Bronchial epithelial cell (primary cell): ENCODE data around the gene FKBP9. TPM values are rescaled to one million over a fixed set of nuclear protein-coding genes. Genes with fewer than 3 reads are reported as not detected.

Source experiments
- DNase-seq: peaks from one replicate; pipeline ENCODE4 v3.0.0-alpha.2; 2010; ENCODE audit warnings: low read depth
- FAIRE-seq: peaks from 2 replicates; lab custom pipeline; 2011; peaks lifted over from hg19 to GRCh38; lab: Jason Lieb, UNC
- H3K27me3 ChIP-seq: 2 replicates; pipeline ENCODE4 v1.5.1; 2011; ENCODE audit warnings: low read length; ENCODE audit not compliant: control insufficient read depth, insufficient read depth
- H3K36me3 ChIP-seq: 2 replicates; pipeline ENCODE4 v1.5.1; 2011; ENCODE audit warnings: low read length; ENCODE audit not compliant: control insufficient read depth, insufficient read depth
- H3K4me3 ChIP-seq: 2 replicates; pipeline ENCODE4 v1.5.1; 2011; ENCODE audit warnings: mild to moderate bottlenecking, low read depth, low read length, control low read depth
- total RNA-seq: library from RNA; depleted of rRNA; stranded (reverse); fragments of >200 nt; gene quantifications from 2 replicates; pipeline ENCODE4 v1.2.1, GENCODE V29; 2014
- TF ChIP-seq, protein P1 (sequence below): IDR thresholded peaks from 2 replicates; pipeline ENCODE4 v1.5.1; 2011; ENCODE audit warnings: mild to moderate bottlenecking, moderate library complexity, low read length, control low read depth, inconsistent platforms; ENCODE audit not compliant: insufficient read depth, severe bottlenecking

FKBP9 gene
- total RNA-seq, 1 donor from 2014 or later, result 468 TPM

DNA sequence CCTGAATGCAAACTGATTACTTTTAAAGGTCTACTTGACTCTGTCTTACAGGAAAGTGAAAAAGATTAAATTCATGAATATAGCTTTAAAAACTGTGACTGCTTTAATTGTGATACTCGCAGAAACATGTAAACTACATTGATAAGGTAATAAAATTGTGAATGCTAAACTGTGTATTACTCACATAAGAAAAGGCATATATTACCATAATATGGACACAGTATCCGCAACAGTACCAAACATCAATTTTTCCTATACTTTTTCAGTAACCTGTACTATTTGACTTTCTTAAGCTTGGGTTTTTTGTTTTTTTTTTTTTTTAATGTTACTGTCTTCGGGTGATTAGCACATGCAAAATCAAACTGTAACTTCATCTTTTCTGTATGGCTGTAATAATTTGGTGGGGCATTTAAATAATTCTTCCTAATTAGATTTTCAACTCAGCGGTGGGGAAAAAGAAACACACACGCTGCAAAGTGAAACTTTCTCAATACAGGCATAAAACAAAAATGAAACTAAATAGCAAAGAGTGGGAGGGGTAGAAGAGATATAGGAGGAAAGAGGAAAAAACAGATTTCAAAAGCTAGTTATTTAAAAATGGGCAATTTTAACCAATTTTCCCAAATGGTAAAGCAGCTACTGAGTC, 82.1 kb downstream of the FKBP9 start:
- Histone ChIP-seq H3K36me3 (peaks cover 2% of the 10 kb centered on the region), H3K4me3 (peak overlapping the region; percentile 27), H3K27me3 (no peaks in the 10 kb centered on the region)
- TF ChIP-seq, protein P1, sequence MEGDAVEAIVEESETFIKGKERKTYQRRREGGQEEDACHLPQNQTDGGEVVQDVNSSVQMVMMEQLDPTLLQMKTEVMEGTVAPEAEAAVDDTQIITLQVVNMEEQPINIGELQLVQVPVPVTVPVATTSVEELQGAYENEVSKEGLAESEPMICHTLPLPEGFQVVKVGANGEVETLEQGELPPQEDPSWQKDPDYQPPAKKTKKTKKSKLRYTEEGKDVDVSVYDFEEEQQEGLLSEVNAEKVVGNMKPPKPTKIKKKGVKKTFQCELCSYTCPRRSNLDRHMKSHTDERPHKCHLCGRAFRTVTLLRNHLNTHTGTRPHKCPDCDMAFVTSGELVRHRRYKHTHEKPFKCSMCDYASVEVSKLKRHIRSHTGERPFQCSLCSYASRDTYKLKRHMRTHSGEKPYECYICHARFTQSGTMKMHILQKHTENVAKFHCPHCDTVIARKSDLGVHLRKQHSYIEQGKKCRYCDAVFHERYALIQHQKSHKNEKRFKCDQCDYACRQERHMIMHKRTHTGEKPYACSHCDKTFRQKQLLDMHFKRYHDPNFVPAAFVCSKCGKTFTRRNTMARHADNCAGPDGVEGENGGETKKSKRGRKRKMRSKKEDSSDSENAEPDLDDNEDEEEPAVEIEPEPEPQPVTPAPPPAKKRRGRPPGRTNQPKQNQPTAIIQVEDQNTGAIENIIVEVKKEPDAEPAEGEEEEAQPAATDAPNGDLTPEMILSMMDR, result no peak
- no peak for DNase-seq
- no peak for FAIRE-seq

DNA sequence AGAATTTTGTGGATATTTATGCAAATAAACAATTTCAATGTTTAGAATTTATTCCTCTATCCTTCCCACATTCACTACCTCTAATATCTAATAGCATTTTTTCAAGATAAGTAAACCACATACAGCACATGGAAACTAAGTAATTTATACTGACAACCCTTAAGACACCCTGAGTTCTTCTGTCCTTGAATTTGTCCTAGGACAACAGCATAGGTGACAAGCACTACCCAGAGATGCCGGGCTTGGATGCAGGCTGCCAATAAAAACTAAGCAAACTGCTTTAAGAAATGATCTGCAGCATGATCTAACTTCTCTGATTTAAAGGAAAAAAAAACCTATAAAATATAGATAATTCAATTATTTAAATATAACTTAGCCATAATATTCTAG, 82.7 kb downstream of the FKBP9 start:
- FAIRE-seq (no peak), DNase-seq (no peak)
- peak overlapping the region; percentile 27 for H3K4me3 ChIP-seq
- TF ChIP-seq, protein P1, result no peak
- H3K36me3 ChIP-seq, result peaks cover 2% of the 10 kb centered on the region
- H3K27me3 ChIP-seq, result no peaks in the 10 kb centered on the region

DNA sequence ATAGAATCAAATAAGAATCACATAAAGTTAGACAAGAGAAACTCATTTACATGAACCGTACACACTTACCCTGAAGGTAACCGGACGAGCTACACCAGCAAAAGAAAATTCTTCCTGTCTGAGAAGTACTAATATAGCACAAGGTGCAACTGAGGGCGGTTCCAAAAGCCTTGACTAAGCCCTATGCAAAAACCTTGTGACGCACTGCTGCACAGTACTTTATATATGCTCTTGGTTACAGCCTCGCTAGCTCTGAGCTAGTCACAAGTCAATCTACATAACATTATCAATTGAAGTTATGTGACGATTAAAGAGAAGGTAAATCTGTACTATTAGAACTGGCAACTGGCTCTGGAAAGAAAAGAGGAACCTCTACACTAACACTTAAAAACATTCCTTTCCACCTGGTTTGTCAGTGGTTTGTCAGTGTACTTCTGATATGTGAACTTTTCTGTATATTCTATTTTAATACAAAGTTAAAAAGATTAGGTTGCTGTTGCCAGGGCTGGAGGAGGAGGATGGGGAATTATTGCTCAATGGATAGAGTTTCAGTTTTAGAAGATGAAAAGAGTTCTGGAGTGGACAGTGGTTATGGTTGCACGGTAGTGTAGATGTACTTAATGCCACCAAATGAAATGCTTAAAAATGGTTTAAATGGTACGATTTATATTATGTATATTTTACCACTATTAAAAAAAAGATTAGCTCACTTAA, 83.7 kb downstream of the FKBP9 start:
- TF ChIP-seq, protein P1, result no peak
- no peak for FAIRE-seq
- DNase-seq, result peak; percentile 93
- no peaks in the 10 kb centered on the region for H3K27me3 ChIP-seq
- H3K4me3 ChIP-seq, result no peak overlapping the region
- peaks cover 2% of the 10 kb centered on the region for H3K36me3 ChIP-seq

DNA sequence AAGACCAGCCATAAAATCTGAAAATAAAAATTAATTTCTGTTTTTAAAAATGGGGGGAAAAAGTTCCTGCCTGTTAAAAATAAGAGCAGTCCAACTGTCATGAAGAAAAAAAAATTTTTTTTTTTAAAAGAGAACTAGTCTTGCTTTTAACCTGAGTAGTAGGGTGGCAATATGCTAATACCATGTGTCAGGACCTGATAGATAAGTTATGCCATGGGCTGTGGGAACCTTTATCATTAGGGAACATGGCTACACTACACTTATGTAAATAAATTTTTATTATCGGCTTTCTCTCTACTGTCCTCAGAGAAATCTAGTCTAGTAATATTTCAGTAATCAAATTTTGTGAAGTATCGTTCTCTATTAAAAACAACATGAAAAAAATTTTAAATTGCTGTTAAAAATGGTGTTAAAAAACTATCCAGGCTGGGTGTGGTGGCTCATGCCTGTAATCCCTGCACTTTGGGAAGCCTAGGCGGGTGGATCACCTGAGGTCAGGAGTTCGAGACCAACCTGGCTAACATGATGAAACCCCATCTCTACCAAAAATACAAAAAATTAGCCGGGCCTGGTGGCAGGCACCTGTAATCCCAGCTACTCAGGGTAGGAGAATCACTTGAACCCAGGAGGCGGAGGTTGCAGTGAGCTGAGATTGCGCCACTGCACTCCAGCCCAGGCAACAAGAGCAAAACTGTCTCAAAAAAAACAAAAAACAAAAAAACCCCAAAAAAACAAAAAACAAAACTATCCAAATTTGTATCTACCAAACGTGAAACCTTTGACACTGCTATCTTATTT, 84.6 kb downstream of the FKBP9 start:
- no peak for FAIRE-seq
- no peak for DNase-seq
- TF ChIP-seq, protein P1, result no peak
- no peaks in the 10 kb centered on the region for H3K36me3 ChIP-seq
- no peak overlapping the region for H3K4me3 ChIP-seq
- no peaks in the 10 kb centered on the region for H3K27me3 ChIP-seq

DNA sequence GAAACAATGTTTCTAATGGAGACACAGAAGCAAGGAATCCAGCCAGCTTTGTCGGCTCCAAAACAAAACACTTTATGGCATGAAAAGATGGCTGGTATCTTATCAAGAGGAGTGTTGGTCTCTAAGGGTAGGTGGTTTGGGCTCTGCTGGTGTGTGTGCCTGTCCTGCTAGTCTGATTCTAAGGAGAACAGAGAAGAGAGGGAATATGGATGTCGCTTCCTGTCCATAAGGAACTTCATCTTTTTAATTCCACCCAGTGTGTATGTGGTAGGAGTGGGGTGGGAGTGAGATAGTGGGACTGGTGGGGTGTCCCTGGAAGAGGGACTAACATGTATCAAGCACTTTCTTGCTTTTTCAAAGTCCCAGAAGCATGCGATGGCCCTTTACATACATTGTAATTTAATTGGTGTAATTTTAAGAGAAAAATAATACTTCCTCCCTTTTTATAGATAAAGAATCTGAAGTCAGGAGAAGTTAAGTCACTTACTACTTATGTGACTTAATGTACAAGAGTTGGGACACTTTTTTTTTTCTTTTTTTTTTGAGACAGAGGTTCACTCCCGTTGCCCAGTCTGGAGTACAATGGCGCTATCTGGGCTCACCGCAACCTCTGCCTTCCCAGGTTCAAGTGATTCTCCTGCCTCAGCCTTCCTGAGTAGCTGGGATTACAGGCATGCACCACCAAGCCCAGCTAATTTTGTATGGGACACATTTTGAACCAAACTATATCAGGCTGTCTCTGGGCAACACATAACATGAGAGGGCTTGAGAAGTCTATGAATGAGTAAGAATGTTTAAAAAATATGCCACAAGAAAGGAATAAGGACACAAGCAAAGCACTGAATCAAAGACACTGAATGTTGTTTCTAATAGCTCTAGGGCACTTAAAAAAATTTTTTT, 86.5 kb downstream of the FKBP9 start:
- Histone ChIP-seq H3K36me3 (no peaks in the 10 kb centered on the region), H3K4me3 (no peak overlapping the region), H3K27me3 (no peaks in the 10 kb centered on the region)
- TF ChIP-seq, protein P1, result no peak
- FAIRE-seq, result no peak
- no peak for DNase-seq
